Activated naive CD4-positive, alpha-beta T cell treated with anti-CD3 and anti-CD28 coated beads for 36 hours (primary cell): ENCODE results near the gene HDAC3. TPM values are rescaled to one million over a fixed set of nuclear protein-coding genes. Genes with fewer than 3 reads are reported as not detected.
A peak's percentile ranks its signal among the peaks of the same experiment; 100 is the strongest.

ENCODE experiments used
- CTCF ChIA-PET: fragments of 350-600 bp; sonication (Branson Sonifier 250); formaldehyde crosslinking; loops from one replicate; lab custom pipeline; 2021; ENCODE audit warnings: antibody characterized with exemption; lab: Charles Lee
- DNase-seq: peaks from one replicate; pipeline ENCODE4 v3.0.0-alpha.2; 2020
- H3K27ac Mint-ChIP-seq: one replicate; pipeline ENCODE4 v1.8.0; 2021; ENCODE audit warnings: mild to moderate bottlenecking, mixed read lengths
- H3K27me3 Mint-ChIP-seq: one replicate; pipeline ENCODE4 v1.8.0; 2021; ENCODE audit warnings: low read depth, mixed read lengths
- H3K36me3 Mint-ChIP-seq: one replicate; pipeline ENCODE4 v1.8.0; 2021; ENCODE audit warnings: low read depth, mixed read lengths
- H3K4me1 Mint-ChIP-seq: one replicate; pipeline ENCODE4 v1.8.0; 2021; ENCODE audit warnings: low read depth, mixed read lengths
- H3K4me3 Mint-ChIP-seq: one replicate; pipeline ENCODE4 v1.8.0; 2021; ENCODE audit warnings: mild to moderate bottlenecking, moderate library complexity, mixed read lengths
- H3K9me3 Mint-ChIP-seq: one replicate; pipeline ENCODE4 v1.8.0; 2021; ENCODE audit warnings: mixed read lengths
- intact Hi-C: fragments of 100-400 bp; cut with micrococcal nuclease; formaldehyde crosslinking; loops from one replicate; pipeline ENCODE4 v1.15.1; 2023
- total RNA-seq, 2 experiments: library from RNA; stranded (reverse); gene quantifications; one replicate each; pipeline ENCODE4 v1.2.3, GENCODE V29; 2021

Gene HDAC3
- total RNA-seq, 2 experiments from 2014 or later: 52.1 to 55.6 TPM

GRCh38 chr5:141640698-141641097, 4.0 kb upstream of the HDAC3 start:
- no peaks in the 10 kb centered on the region for H3K27me3 Mint-ChIP-seq
- H3K9me3 Mint-ChIP-seq: no peaks in the 10 kb centered on the region
- H3K4me1 Mint-ChIP-seq: peaks cover 36% of the 10 kb centered on the region
- H3K36me3 Mint-ChIP-seq: peaks cover 12% of the 10 kb centered on the region
- no peak for DNase-seq
- H3K27ac Mint-ChIP-seq: no peak overlapping the region
- intact Hi-C loops: no loop called here
- no peak overlapping the region for H3K4me3 Mint-ChIP-seq
- CTCF ChIA-PET: interaction anchor here (1.1 to 1.7 kb wide), 3 partner anchors 10 to 49 kb away, joined by 3 to 7 read pairs (median 5); partner anchors contain the start of gene DIAPH1

DNA sequence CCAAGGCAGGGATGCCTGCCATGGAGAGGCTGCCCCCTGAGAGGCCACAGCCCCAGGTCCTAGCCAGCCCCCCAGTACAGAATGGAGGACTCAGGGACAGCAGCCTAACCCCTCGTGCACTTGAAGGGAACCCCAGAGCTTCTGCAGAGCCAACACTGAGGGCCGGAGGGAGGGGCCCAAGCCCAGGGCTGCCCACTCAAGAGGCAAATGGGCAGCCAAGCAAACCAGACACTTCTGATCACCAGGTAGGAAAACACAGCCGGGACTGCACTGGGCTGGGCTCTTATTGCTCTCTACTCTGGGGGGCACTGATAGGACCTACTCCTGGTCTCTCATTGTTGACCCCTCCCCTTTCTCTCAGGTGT, 3.4 kb upstream of the HDAC3 start:
- Mint-ChIP-seq H3K4me1 (peaks cover 42% of the 10 kb centered on the region), H3K27ac (no peak overlapping the region), H3K36me3 (peaks cover 10% of the 10 kb centered on the region), H3K27me3 (no peaks in the 10 kb centered on the region), H3K4me3 (no peak overlapping the region), H3K9me3 (no peaks in the 10 kb centered on the region)
- DNase-seq: no peak
- CTCF ChIA-PET: interaction anchor here (5.0 kb wide), 1 partner anchor 47 kb away, joined by 63 read pairs; no protein-coding TSS in a partner anchor
- intact Hi-C loops: no loop called here

DNA sequence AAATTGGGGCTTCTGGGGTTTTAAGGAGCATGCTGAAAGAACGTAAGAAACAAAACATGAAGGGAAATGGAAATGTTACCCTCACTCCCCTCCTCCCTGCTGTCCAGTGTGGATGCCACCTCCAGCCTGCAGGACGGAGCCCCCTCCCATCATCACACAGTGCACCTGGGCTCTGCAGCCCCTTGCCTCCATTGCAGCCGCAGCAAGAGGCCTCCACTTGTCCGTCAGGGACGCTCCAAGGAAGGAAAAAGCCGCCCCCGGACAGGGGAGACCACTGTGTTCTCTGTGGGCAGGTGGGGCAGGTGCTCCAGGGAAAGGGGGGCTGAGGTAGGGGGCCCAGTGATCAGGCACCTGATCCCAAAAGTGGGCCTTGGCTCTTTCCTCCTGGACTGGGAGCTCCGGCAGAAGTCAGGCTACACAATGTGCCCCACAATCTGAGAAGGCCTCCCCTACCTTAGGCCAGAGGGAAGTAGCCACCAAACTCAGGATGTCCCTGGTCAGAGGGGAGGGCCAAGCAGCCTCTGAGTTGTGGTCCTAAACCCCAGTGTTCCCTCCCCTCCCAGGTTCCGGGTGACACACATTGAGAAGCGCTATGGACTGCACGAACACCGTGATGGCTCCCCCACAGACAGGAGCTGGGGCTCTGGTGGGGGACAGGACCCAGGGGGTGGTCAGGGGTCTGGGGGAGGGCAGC, 2.9 kb upstream of the HDAC3 start:
- Mint-ChIP-seq H3K9me3 (no peaks in the 10 kb centered on the region), H3K36me3 (peaks cover 9% of the 10 kb centered on the region), H3K4me3 (no peak overlapping the region), H3K4me1 (peaks cover 47% of the 10 kb centered on the region), H3K27ac (no peak overlapping the region), H3K27me3 (no peaks in the 10 kb centered on the region)
- DNase-seq: no peak
- intact Hi-C loops: loop anchor here (5.0 kb wide), 1 partner anchor 937 kb away; the partner anchor contains the start of gene ZMAT2
- CTCF ChIA-PET: interaction anchor here (4.3 to 5.0 kb wide), 2 partner anchors 20 to 47 kb away, joined by 36 to 63 read pairs; partner anchors contain the start of gene DIAPH1

- Mint-ChIP-seq H3K27ac (peak overlapping the region; percentile 87), H3K36me3 (peaks cover 9% of the 10 kb centered on the region), H3K4me1 (peaks cover 53% of the 10 kb centered on the region), H3K27me3 (no peaks in the 10 kb centered on the region), H3K4me3 (peak overlapping the region; percentile 93), H3K9me3 (no peaks in the 10 kb centered on the region)
- no peak for DNase-seq
- CTCF ChIA-PET: interaction anchor here (0.8 to 5.0 kb wide), 7 partner anchors 19 to 240 kb away, joined by 3 to 63 read pairs (median 3); partner anchors contain the start of genes DIAPH1 and PCDH1
- intact Hi-C loops: loop anchor here (1.0 to 5.0 kb wide), 2 partner anchors 13 to 936 kb away; partner anchors contain the start of genes FCHSD1 and ZMAT2
Observed at GRCh38 chr5:141638771-141639170, 2.1 kb upstream of the HDAC3 start.

GRCh38 chr5:141637767-141638419, 1.2 kb upstream of the HDAC3 start:
- intact Hi-C loops: loop anchor here (1.0 to 5.0 kb wide), 3 partner anchors 13 to 936 kb away; partner anchors contain the start of genes FCHSD1 and ZMAT2
- CTCF ChIA-PET: interaction anchor here (0.8 to 5.0 kb wide), 12 partner anchors 12 to 280 kb away, joined by 3 to 63 read pairs (median 6); partner anchors contain the start of genes DIAPH1, FCHSD1 and PCDH1
- H3K27ac Mint-ChIP-seq: peak overlapping the region; percentile 87
- H3K9me3 Mint-ChIP-seq: no peaks in the 10 kb centered on the region
- peaks cover 9% of the 10 kb centered on the region for H3K36me3 Mint-ChIP-seq
- peaks cover 55% of the 10 kb centered on the region for H3K4me1 Mint-ChIP-seq
- peak; percentile 69 for DNase-seq
- no peaks in the 10 kb centered on the region for H3K27me3 Mint-ChIP-seq
- H3K4me3 Mint-ChIP-seq: peak overlapping the region; percentile 93

- Mint-ChIP-seq H3K4me3 (peak overlapping the region; percentile 93), H3K36me3 (peaks cover 11% of the 10 kb centered on the region), H3K27ac (peak overlapping the region; percentile 87), H3K4me1 (peaks cover 57% of the 10 kb centered on the region), H3K27me3 (no peaks in the 10 kb centered on the region), H3K9me3 (no peaks in the 10 kb centered on the region)
- intact Hi-C loops: loop anchor here (2.0 to 5.0 kb wide), 2 partner anchors 124 to 935 kb away; partner anchors contain the start of gene ZMAT2
- CTCF ChIA-PET: interaction anchor here (0.7 to 5.0 kb wide), 15 partner anchors 11 to 281 kb away, joined by 3 to 63 read pairs (median 6); partner anchors contain the start of genes DIAPH1 and FCHSD1
- DNase-seq: peak; percentile 51
Observed at GRCh38 chr5:141637123-141637766, 596 bp upstream of the HDAC3 start.

DNA sequence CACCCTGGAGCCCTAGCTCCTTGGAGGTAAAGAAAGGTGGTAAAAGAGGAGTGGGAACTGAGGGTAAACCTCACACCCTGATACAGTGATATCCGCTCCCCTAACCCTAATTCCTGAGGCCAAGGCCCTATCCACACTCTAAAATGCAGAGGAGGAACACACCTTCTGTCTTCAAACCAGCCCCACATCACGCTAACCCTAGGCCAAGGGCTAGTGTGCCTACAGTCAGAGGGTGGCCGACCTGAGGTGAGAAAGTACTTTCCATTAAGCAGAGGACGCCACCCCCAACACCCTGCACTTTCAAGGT, 590 bp downstream of the HDAC3 start:
- Mint-ChIP-seq H3K4me1 (peaks cover 46% of the 10 kb centered on the region), H3K27ac (peak overlapping the region; percentile 76), H3K27me3 (no peaks in the 10 kb centered on the region), H3K36me3 (peaks cover 5% of the 10 kb centered on the region), H3K9me3 (no peaks in the 10 kb centered on the region), H3K4me3 (peak overlapping the region; percentile 93)
- intact Hi-C loops: loop anchor here (1.0 to 5.0 kb wide), 5 partner anchors 17 to 934 kb away; partner anchors contain the start of gene ZMAT2
- CTCF ChIA-PET: interaction anchor here (0.8 to 5.0 kb wide), 6 partner anchors 13 to 72 kb away, joined by 5 to 63 read pairs (median 14); partner anchors contain the start of genes DIAPH1 and FCHSD1
- DNase-seq: peak; percentile 35

DNA sequence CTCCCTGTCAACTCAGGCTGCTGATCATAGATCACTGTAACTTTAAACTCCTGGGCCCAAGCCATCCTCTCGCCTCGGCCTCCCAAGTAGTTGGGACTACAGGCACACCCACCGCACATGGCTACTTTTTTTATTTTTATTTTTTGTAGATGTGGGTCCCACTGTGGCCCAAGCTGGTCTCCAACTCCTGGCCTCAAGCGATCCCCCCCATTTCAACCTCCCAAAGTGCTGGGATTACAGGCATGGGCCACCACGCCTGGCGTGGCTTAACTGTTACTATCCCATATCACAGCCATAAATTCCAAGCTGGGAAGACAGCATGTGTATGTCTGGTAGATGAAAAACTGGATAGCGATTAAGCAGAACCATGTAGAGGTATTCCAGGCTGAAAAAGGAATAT, 1.0 kb downstream of the HDAC3 start:
- H3K36me3 Mint-ChIP-seq: peaks cover 3% of the 10 kb centered on the region
- CTCF ChIA-PET: interaction anchor here (0.8 to 5.0 kb wide), 5 partner anchors 13 to 72 kb away, joined by 5 to 63 read pairs (median 14); partner anchors contain the start of gene DIAPH1
- intact Hi-C loops: loop anchor here (1.0 to 5.0 kb wide), 5 partner anchors 16 to 933 kb away; partner anchors contain the start of gene ZMAT2
- peaks cover 41% of the 10 kb centered on the region for H3K4me1 Mint-ChIP-seq
- H3K4me3 Mint-ChIP-seq: peak overlapping the region; percentile 93
- H3K27me3 Mint-ChIP-seq: no peaks in the 10 kb centered on the region
- H3K27ac Mint-ChIP-seq: no peak overlapping the region
- H3K9me3 Mint-ChIP-seq: no peaks in the 10 kb centered on the region
- no peak for DNase-seq

- peaks cover 6% of the 10 kb centered on the region for H3K36me3 Mint-ChIP-seq
- H3K27ac Mint-ChIP-seq: no peak overlapping the region
- intact Hi-C loops: loop anchor here (5.0 kb wide), 1 partner anchor 932 kb away; the partner anchor contains the start of gene ZMAT2
- DNase-seq: no peak
- H3K4me1 Mint-ChIP-seq: peaks cover 40% of the 10 kb centered on the region
- CTCF ChIA-PET: interaction anchor here (1.4 to 4.3 kb wide), 4 partner anchors 12 to 71 kb away, joined by 8 to 23 read pairs (median 12); partner anchors contain the start of gene DIAPH1
- no peaks in the 10 kb centered on the region for H3K9me3 Mint-ChIP-seq
- H3K27me3 Mint-ChIP-seq: no peaks in the 10 kb centered on the region
- H3K4me3 Mint-ChIP-seq: no peak overlapping the region
Observed at GRCh38 chr5:141634720-141635119, 1.9 kb downstream of the HDAC3 start.

GRCh38 chr5:141633871-141634561, 2.6 kb downstream of the HDAC3 start:
- Mint-ChIP-seq H3K9me3 (no peaks in the 10 kb centered on the region), H3K27me3 (no peaks in the 10 kb centered on the region), H3K4me3 (no peak overlapping the region), H3K27ac (no peak overlapping the region), H3K4me1 (peaks cover 37% of the 10 kb centered on the region), H3K36me3 (peaks cover 8% of the 10 kb centered on the region)
- no peak for DNase-seq
- CTCF ChIA-PET: interaction anchor here (0.6 to 4.3 kb wide), 11 partner anchors 12 to 1141 kb away, joined by 3 to 23 read pairs (median 4); partner anchors contain the start of gene DIAPH1
- intact Hi-C loops: no loop called here

GRCh38 chr5:141632650-141633049, 4.0 kb downstream of the HDAC3 start:
- no peaks in the 10 kb centered on the region for H3K27me3 Mint-ChIP-seq
- peaks cover 14% of the 10 kb centered on the region for H3K36me3 Mint-ChIP-seq
- H3K4me1 Mint-ChIP-seq: peaks cover 27% of the 10 kb centered on the region
- intact Hi-C loops: no loop called here
- DNase-seq: no peak
- no peak overlapping the region for H3K4me3 Mint-ChIP-seq
- H3K9me3 Mint-ChIP-seq: no peaks in the 10 kb centered on the region
- CTCF ChIA-PET: interaction anchor here (1.0 to 4.3 kb wide), 6 partner anchors 13 to 69 kb away, joined by 4 to 23 read pairs (median 6); partner anchors contain the start of gene DIAPH1
- no peak overlapping the region for H3K27ac Mint-ChIP-seq
